ENCODE measurements around the gene ATXN10. TPM values are rescaled to one million over a fixed set of nuclear protein-coding genes. Genes with fewer than 3 reads are reported as not detected.
A peak's percentile ranks its signal among the peaks of the same experiment; 100 is the strongest.

Gene ATXN10
- total and polyA plus RNA-seq, 2 of the 8 experiments (the other 6 are each of a cell fraction or from before 2014, with no cell fraction given): 134 to 210 TPM

GRCh38 chr22:45670981-45671782 is 452 bp upstream of the ATXN10 start:
- Histone ChIP-seq H3K79me2 (ENCODE audit: control insufficient read depth in 1 of 2, insufficient read depth in 2 of 2, low read length in 2 of 2) (peaks cover 28 to 42% of the 10 kb centered on the region in 2 experiments), H2AK5ac (ENCODE audit: low read depth, low read length) (no peak overlapping the region), H2BK5ac (ENCODE audit: low read depth, low read length) (no peak overlapping the region; the same call in none of the 2 replicates), H3K18ac (ENCODE audit: extremely low read depth, low read length) (no peak overlapping the region; the same call in 1 of the 2 replicates), H4K5ac (ENCODE audit: insufficient read length, low read depth, low read length) (no peak overlapping the region), H4K20me1 (replicated peaks in 1 of 2; ENCODE audit: control insufficient read depth in 1 of 2, insufficient read depth in 2 of 2, low read length in 2 of 2) (peaks cover 7 to 18% of the 10 kb centered on the region in 2 experiments), H3K14ac (ENCODE audit: insufficient read length) (no peak overlapping the region), H3K27me3 (replicated peaks in 1 of 4; ENCODE audit: control insufficient read depth in 3 of 4, extremely low read depth in 1 of 4, insufficient read depth in 3 of 4, low read length in 3 of 4) (no peaks in the 10 kb centered on the region), H3K4me1 (replicated peaks in 1 of 4; ENCODE audit: control insufficient read depth in 3 of 4, insufficient read depth in 4 of 4, low read length in 3 of 4) (peaks cover 0 to 11% (median 3%) of the 10 kb centered on the region in 4 experiments; a peak in 3 of 7 replicates), H2BK12ac (ENCODE audit: low read depth, low read length) (no peak overlapping the region), H3K27ac (ENCODE audit: low read depth, low read length) (0 out of 2 replicates have a peak overlapping the region, but pooled peaks have one; percentile 94), H4K91ac (replicated peaks; ENCODE audit: insufficient read length, low read length) (no peak overlapping the region), H3K23ac (ENCODE audit: insufficient read length) (no peak overlapping the region), H4K8ac (ENCODE audit: extremely low read depth, insufficient read depth, low read length) (peak overlapping the region; percentile 63; the same call in 1 of the 2 replicates), H3K23me2 (ENCODE audit: low read depth, low read length) (peaks cover 7% of the 10 kb centered on the region; the same call in 1 of the 2 replicates), H2BK15ac (ENCODE audit: low read length) (no peak overlapping the region), H3K4ac (replicated peaks; ENCODE audit: insufficient read length, low read depth, low read length) (no peak overlapping the region), H3K4me3 (ENCODE audit: extremely low read depth in 1 of 4, insufficient read depth in 2 of 4, low read depth in 3 of 4, low read length in 4 of 4) (peak overlapping the region; percentile 57 to 93 (median 86)), H3K9ac (replicated peaks in 1 of 4; ENCODE audit: extremely low read depth in 1 of 4, low read depth in 3 of 4, low read length in 3 of 4) (peak overlapping the region in 2 of 4 experiments; percentile 13 to 43; a peak in 4 of 7 replicates), H3K36me3 (ENCODE audit: control insufficient read depth in 2 of 4, insufficient read depth in 4 of 4, low read length in 3 of 4) (peaks cover 0 to 4% (median 0%) of the 10 kb centered on the region in 4 experiments; a peak in 1 of 8 replicates), H3K79me1 (ENCODE audit: low read depth, low read length) (peaks cover 7% of the 10 kb centered on the region), H2BK120ac (replicated peaks; ENCODE audit: low read depth, low read length) (no peak overlapping the region), H2BK20ac (ENCODE audit: low read length) (no peak overlapping the region), H3K9me3 (ENCODE audit: insufficient read depth in 2 of 2, low read depth in 1 of 2, low read length in 1 of 2) (no peaks in the 10 kb centered on the region), H3K56ac (replicated peaks; ENCODE audit: insufficient read length, low read depth, low read length) (no peak overlapping the region), H3K4me2 (ENCODE audit: insufficient read depth in 1 of 2, low read depth in 2 of 2, low read length in 2 of 2) (peak overlapping the region; percentile 83 to 91), H2AFZ (ENCODE audit: low read length) (peak overlapping the region; percentile 76)
- ChIA-PET POLR2A (ENCODE audit: partially characterized antibody) (interaction anchor here (0.6 to 1.1 kb wide), 6 partner anchors 11 to 173 kb away, joined by 3 to 7 read pairs (median 3); no protein-coding TSS in a partner anchor), CTCF (ENCODE audit: partially characterized antibody) (interaction anchor here (1.2 to 1.3 kb wide), 2 partner anchors 15 to 196 kb away, joined by 3 to 4 read pairs; no protein-coding TSS in a partner anchor)
- DNase-seq (ENCODE audit: low read depth in 1 of 2, low spot score in 2 of 2) (peak in 1 of 2 experiments; percentile 73), FAIRE-seq (no peak)
- 14% methylated on average over 10 of the region's 32 CpGs; no CpG with 5 or more reads in 1 of the 2 experiments for WGBS, 2 experiments (ENCODE audit: extremely low coverage in 1 of 2, insufficient coverage in 1 of 2, insufficient read length in 1 of 2, insufficient replicate concordance in 2 of 2, low coverage in 1 of 2, low lambda C conversion rate in 2 of 2, missing lambda C conversion rate in 1 of 2)
- TF ChIP-seq GABPA (IDR thresholded peaks at IDR 0.05; ENCODE audit: borderline replicate concordance, insufficient read depth, low read length) (0 out of 2 replicates have a peak, but pooled peaks have one; percentile 87), USF2 (IDR thresholded peaks at IDR 0.05; ENCODE audit: low read length) (no peak), KDM4A (IDR thresholded peaks at IDR 0.05; ENCODE audit: low read depth, low read length, severe bottlenecking) (peak; percentile 12), TBP (IDR thresholded peaks at IDR 0.05; ENCODE audit: low read depth, low read length) (no peak), TCF12 (IDR thresholded peaks at IDR 0.05; ENCODE audit: low read depth, low read length) (no peak)
- TF ChIP-seq, protein P1, sequence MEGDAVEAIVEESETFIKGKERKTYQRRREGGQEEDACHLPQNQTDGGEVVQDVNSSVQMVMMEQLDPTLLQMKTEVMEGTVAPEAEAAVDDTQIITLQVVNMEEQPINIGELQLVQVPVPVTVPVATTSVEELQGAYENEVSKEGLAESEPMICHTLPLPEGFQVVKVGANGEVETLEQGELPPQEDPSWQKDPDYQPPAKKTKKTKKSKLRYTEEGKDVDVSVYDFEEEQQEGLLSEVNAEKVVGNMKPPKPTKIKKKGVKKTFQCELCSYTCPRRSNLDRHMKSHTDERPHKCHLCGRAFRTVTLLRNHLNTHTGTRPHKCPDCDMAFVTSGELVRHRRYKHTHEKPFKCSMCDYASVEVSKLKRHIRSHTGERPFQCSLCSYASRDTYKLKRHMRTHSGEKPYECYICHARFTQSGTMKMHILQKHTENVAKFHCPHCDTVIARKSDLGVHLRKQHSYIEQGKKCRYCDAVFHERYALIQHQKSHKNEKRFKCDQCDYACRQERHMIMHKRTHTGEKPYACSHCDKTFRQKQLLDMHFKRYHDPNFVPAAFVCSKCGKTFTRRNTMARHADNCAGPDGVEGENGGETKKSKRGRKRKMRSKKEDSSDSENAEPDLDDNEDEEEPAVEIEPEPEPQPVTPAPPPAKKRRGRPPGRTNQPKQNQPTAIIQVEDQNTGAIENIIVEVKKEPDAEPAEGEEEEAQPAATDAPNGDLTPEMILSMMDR (IDR thresholded peaks at IDR 0.05; ENCODE audit: control extremely low read depth in 1 of 3, insufficient read depth in 1 of 3, low read depth in 1 of 3, low read length in 3 of 3): 0 out of 4 replicates have a peak, but pooled peaks of 1 of the 3 experiments have one; percentile 6

Measured in H1 (cell line).